Neuronal stem cell (in vitro differentiated cells): ENCODE measurements around the gene RBM20.

Experiments
- DNase-seq: peaks from one replicate; pipeline ENCODE4 v3.0.0-alpha.2; 2013; ENCODE audit warnings: low spot score
- H2AFZ ChIP-seq: one replicate; pipeline ENCODE4 v1.6.1; 2013; ENCODE audit warnings: mild to moderate bottlenecking, low read length, inconsistent platforms
- H2AK5ac ChIP-seq: 2 replicates; pipeline ENCODE4 v1.6.1; 2013; ENCODE audit warnings: low read depth, mild to moderate bottlenecking, inconsistent platforms, low read length, moderate library complexity, mixed read lengths
- H2BK120ac ChIP-seq: 2 replicates; pipeline ENCODE4 v1.6.1; 2013; ENCODE audit warnings: low read depth, mild to moderate bottlenecking, inconsistent platforms, low read length, moderate library complexity, mixed read lengths
- H2BK12ac ChIP-seq: one replicate; pipeline ENCODE4 v1.6.1; 2013; ENCODE audit warnings: low read length, inconsistent platforms
- H2BK15ac ChIP-seq: 2 replicates; pipeline ENCODE4 v1.6.1; 2013; ENCODE audit warnings: mild to moderate bottlenecking, low read length, inconsistent platforms, mixed read lengths
- H2BK5ac ChIP-seq: one replicate; pipeline ENCODE4 v1.6.1; 2013; ENCODE audit warnings: inconsistent platforms, mild to moderate bottlenecking, low read length, moderate library complexity
- H3K14ac ChIP-seq: one replicate; pipeline ENCODE4 v1.6.1; 2013; ENCODE audit warnings: low read length, inconsistent platforms
- H3K18ac ChIP-seq: 2 replicates; pipeline ENCODE4 v1.6.1; 2013; ENCODE audit warnings: low read length, inconsistent platforms
- H3K23ac ChIP-seq: 2 replicates; pipeline ENCODE4 v1.6.1; 2013; ENCODE audit warnings: low read depth, mild to moderate bottlenecking, mixed read lengths, low read length, inconsistent platforms; ENCODE audit not compliant: poor library complexity
- H3K27ac ChIP-seq: replicated peaks from 3 replicates; pipeline ENCODE4 v1.5.1; 2013; ENCODE audit warnings: low read length, inconsistent platforms
- H3K27me3 ChIP-seq, 3 experiments: 2 replicates each; pipeline ENCODE4 v1.6.1; 2013; ENCODE audit warnings: low read length in 3 of 3, mild to moderate bottlenecking in 2 of 3, inconsistent platforms in 1 of 3, low read depth in 1 of 3, mixed read lengths in 1 of 3, moderate library complexity in 1 of 3; ENCODE audit not compliant: control insufficient read depth in 3 of 3, insufficient read depth in 3 of 3
- H3K36me3 ChIP-seq, 2 donors: replicated peaks in 1 of 2; 2 replicates each; pipeline ENCODE4 v1.6.1; 2013; ENCODE audit warnings: low read length in 2 of 2; ENCODE audit not compliant: control insufficient read depth in 2 of 2, insufficient read depth in 2 of 2
- H3K4ac ChIP-seq: 2 replicates; pipeline ENCODE4 v1.6.1; 2013; ENCODE audit warnings: inconsistent platforms, mild to moderate bottlenecking, low read length, moderate library complexity
- H3K4me1 ChIP-seq, 2 donors: 1 replicate in 1 of 2; 2 replicates in 1 of 2; pipeline ENCODE4 v1.6.1; 2013; ENCODE audit warnings: low read length in 2 of 2, low read depth in 1 of 2; ENCODE audit not compliant: control insufficient read depth in 2 of 2, insufficient read depth in 1 of 2
- H3K4me2 ChIP-seq: one replicate; pipeline ENCODE4 v1.6.1; 2013; ENCODE audit warnings: mild to moderate bottlenecking, low read length, inconsistent platforms; ENCODE audit not compliant: insufficient read depth, poor library complexity, severe bottlenecking
- H3K4me3 ChIP-seq, 2 donors: 2 replicates each; pipeline ENCODE4 v1.5.1; 2013; ENCODE audit warnings: low read length in 2 of 2, mild to moderate bottlenecking in 2 of 2, inconsistent platforms in 1 of 2, moderate library complexity in 1 of 2
- H3K79me1 ChIP-seq: one replicate; pipeline ENCODE4 v1.6.1; 2013; ENCODE audit warnings: low read depth, mild to moderate bottlenecking, inconsistent platforms, low read length, moderate library complexity
- H3K9ac ChIP-seq: one replicate; pipeline ENCODE4 v1.6.1; 2013; ENCODE audit warnings: mild to moderate bottlenecking, low read depth, low read length, inconsistent platforms; ENCODE audit not compliant: poor library complexity
- H3K9me3 ChIP-seq, 2 donors: replicated peaks in 1 of 2; 2 replicates each; pipeline versions ENCODE3 to v1.6.1; 2013; ENCODE audit warnings: low read length in 2 of 2, mild to moderate bottlenecking in 2 of 2, inconsistent platforms in 1 of 2, low read depth in 1 of 2, mixed read lengths in 1 of 2, moderate library complexity in 1 of 2; ENCODE audit not compliant: control insufficient read depth in 2 of 2, insufficient read depth in 1 of 2
- H4K8ac ChIP-seq: one replicate; pipeline ENCODE4 v1.6.1; 2013; ENCODE audit warnings: low read depth, mild to moderate bottlenecking, inconsistent platforms, low read length, moderate library complexity
- H4K91ac ChIP-seq: one replicate; pipeline ENCODE4 v1.6.1; 2013; ENCODE audit warnings: low read length, low read depth, mild to moderate bottlenecking, inconsistent platforms; ENCODE audit not compliant: poor library complexity
- WGBS, 2 donors: extraction: QIAGEN DNeasy Blood & Tissue Kit; methylation state at CpG; one replicate each; pipeline ENCODE4 v1.1.7; 2013; ENCODE audit warnings: missing lambda C conversion rate in 2 of 2, mixed read lengths in 1 of 2; ENCODE audit not compliant: insufficient read length in 2 of 2, insufficient replicate concordance in 1 of 2; ENCODE audit errors: extremely low coverage in 2 of 2; 5-methylcytosine and 5-hydroxymethylcytosine counted together

The RBM20 gene

DNA sequence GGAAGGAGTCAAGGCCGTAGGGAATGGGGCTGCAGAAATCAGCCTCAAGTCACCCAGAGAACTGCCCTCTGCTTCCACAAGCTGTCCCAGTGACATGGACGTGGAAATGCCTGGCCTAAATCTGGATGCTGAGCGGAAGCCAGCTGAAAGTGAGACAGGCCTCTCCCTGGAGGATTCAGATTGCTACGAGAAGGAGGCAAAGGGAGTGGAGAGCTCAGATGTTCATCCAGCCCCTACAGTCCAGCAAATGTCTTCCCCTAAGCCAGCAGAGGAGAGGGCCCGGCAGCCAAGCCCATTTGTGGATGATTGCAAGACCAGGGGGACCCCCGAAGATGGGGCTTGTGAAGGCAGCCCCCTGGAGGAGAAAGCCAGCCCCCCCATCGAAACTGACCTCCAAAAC lies 177.4 kb downstream of the RBM20 start:
- H3K79me1 ChIP-seq, result no peaks in the 10 kb centered on the region
- no peak overlapping the region for H3K14ac ChIP-seq
- H3K23ac ChIP-seq, result no peak overlapping the region
- H2BK12ac ChIP-seq, result peak overlapping the region; percentile 25
- no peaks in the 10 kb centered on the region for H3K9me3 ChIP-seq
- H2BK120ac ChIP-seq, result peak overlapping the region; percentile 69
- H2AFZ ChIP-seq, result peak overlapping the region; percentile 61
- H3K27ac ChIP-seq, result peak overlapping the region; percentile 89
- peak overlapping the region; percentile 80 for H3K18ac ChIP-seq
- H2BK5ac ChIP-seq, result no peak overlapping the region
- no peak for DNase-seq
- peak overlapping the region; percentile 45 for H2BK15ac ChIP-seq
- WGBS, 2 donors, result no CpG with 5 or more reads among the region's 7 CpGs
- peak overlapping the region; percentile 51 for H2AK5ac ChIP-seq
- H3K27me3 ChIP-seq, result no peaks in the 10 kb centered on the region
- H3K4me2 ChIP-seq, result no peak overlapping the region
- no peak overlapping the region for H3K4ac ChIP-seq
- no peak overlapping the region for H3K4me3 ChIP-seq
- H4K91ac ChIP-seq, result no peak overlapping the region
- H3K9ac ChIP-seq, result no peak overlapping the region
- H3K4me1 ChIP-seq, result peaks cover 31 to 32% of the 10 kb centered on the region in 2 donors
- no peaks in the 10 kb centered on the region for H3K36me3 ChIP-seq
- no peak overlapping the region for H4K8ac ChIP-seq

DNA sequence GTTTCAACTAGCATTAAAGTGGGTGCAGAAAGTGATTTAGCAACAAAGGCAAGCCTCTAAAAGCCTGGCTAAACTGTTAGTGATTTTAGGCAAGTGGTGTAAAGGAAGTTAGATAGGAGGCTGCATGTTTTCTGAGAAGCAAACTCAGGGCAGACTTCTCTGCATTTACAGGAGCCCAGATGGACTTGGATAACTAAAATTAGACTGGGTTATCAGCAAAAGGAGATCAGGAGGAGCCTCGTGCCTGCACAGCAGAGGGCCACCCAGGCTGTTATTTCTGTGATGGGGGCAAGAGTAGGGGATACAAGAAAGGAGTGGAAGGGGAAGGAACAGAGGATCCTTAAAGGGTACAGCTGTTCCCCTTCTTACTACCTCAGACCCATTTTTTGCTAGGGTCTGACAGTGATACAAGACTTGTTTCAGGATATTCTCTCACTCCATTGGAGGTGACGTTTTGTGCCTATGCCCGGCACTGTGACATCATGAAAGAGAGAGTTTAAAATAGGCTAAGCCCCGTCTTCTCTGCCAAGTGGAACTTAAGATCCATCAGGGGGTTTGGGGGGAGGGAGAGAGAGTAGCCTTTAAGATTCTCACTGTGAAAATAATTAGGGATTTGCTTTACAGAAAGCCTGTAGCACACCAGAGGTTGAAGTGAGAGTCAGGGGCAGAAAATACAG lies 178.0 kb downstream of the RBM20 start:
- Histone ChIP-seq H3K4me2 (no peak overlapping the region), H2AFZ (peak overlapping the region; percentile 61), H4K91ac (no peak overlapping the region), H3K36me3 (no peaks in the 10 kb centered on the region), H2BK120ac (no peak overlapping the region), H3K79me1 (no peaks in the 10 kb centered on the region), H2BK12ac (no peak overlapping the region), H3K9me3 (no peaks in the 10 kb centered on the region), H3K4me1 (peaks cover 31 to 32% of the 10 kb centered on the region in 2 donors), H3K14ac (no peak overlapping the region), H2BK5ac (no peak overlapping the region), H3K27me3 (no peaks in the 10 kb centered on the region), H2BK15ac (no peak overlapping the region), H3K18ac (peak overlapping the region; percentile 6), H3K4me3 (no peak overlapping the region), H3K23ac (no peak overlapping the region), H4K8ac (no peak overlapping the region), H3K9ac (no peak overlapping the region), H3K4ac (no peak overlapping the region), H3K27ac (peak overlapping the region; percentile 89), H2AK5ac (no peak overlapping the region)
- no peak for DNase-seq
- WGBS, 2 donors, result no CpG with 5 or more reads among the region's 4 CpGs

DNA sequence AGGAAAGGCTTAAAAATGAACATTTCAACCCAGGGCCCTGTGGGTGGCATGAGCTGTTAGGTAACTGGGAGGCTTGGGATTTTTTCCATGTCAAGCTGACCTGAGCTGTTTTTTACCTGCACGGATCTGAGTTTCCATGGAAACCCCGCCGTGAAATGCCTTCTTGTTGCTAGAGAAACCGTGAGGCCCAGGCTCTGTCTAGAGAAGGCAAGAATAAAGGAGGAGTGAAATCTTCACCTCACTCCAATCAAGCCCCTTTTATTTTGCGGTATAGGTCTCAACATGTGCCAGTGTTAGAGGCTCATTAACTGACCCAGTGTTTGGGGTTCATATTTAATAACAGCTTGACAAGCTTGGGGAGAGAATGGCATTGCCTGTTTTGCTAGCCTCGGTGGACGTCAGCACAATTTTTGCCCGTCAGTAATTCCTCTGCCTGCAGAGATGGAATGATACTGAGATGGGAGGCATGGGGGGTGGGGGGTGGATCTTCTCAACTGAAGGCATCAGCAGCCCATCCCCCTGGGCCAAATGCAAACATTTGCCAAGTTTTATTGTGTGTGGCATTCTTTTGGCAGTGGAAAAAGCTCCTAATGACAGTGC lies 178.7 kb downstream of the RBM20 start:
- peak; percentile 59 for DNase-seq

DNA sequence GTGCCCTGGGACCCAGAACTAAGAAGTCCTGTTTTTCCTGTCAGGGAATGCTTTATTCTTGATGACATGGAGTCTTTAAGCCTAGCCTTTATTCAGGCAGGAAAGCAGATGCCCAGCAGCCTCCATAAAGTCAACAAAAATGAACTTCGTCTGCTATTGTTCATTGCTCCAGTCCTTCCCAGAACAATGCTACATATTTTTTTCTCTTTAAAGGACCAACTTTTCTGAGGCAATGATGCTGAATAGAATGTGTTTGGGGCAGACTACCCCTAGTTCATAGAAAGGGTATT lies 180.0 kb downstream of the RBM20 start:
- Histone ChIP-seq H3K23ac (no peak overlapping the region), H3K79me1 (no peaks in the 10 kb centered on the region), H2BK5ac (no peak overlapping the region), H4K91ac (no peak overlapping the region), H2BK120ac (no peak overlapping the region), H3K4me1 (peaks cover 39 to 41% of the 10 kb centered on the region in 2 donors), H3K4me3 (no peak overlapping the region), H3K27me3 (no peaks in the 10 kb centered on the region), H3K4ac (no peak overlapping the region), H3K36me3 (no peaks in the 10 kb centered on the region), H3K9ac (no peak overlapping the region), H3K14ac (no peak overlapping the region), H3K18ac (no peak overlapping the region), H2AFZ (no peak overlapping the region), H2AK5ac (peak overlapping the region; percentile 9), H3K27ac (peak overlapping the region; percentile 89), H2BK15ac (no peak overlapping the region), H4K8ac (no peak overlapping the region), H3K4me2 (no peak overlapping the region), H2BK12ac (no peak overlapping the region), H3K9me3 (no peaks in the 10 kb centered on the region)
- DNase-seq, result no peak
- WGBS, 2 donors, result no CpG with 5 or more reads among the region's 1 CpG

More for the DNA sequence above, 178.7 kb downstream of the RBM20 start:
- Histone ChIP-seq H2AFZ (peak overlapping the region; percentile 61), H4K91ac (no peak overlapping the region), H4K8ac (no peak overlapping the region), H3K36me3 (no peaks in the 10 kb centered on the region), H3K9ac (no peak overlapping the region), H3K4me1 (peaks cover 33 to 34% of the 10 kb centered on the region in 2 donors), H2AK5ac (no peak overlapping the region), H3K4ac (no peak overlapping the region), H3K79me1 (no peaks in the 10 kb centered on the region), H3K4me2 (peak overlapping the region; percentile 57), H2BK5ac (no peak overlapping the region), H3K18ac (peak overlapping the region; percentile 31), H3K27ac (peak overlapping the region; percentile 89), H3K23ac (no peak overlapping the region), H3K9me3 (no peaks in the 10 kb centered on the region), H2BK15ac (no peak overlapping the region), H2BK120ac (no peak overlapping the region), H2BK12ac (no peak overlapping the region), H3K14ac (no peak overlapping the region), H3K27me3 (no peaks in the 10 kb centered on the region), H3K4me3 (peak overlapping the region in 1 of 2 donors; percentile 12)
- WGBS, 2 donors, result no CpG with 5 or more reads among the region's 8 CpGs
